ENCODE results near the gene NOTCH3. TPM values are rescaled to one million over a fixed set of nuclear protein-coding genes. Genes with fewer than 3 reads are reported as not detected.

The NOTCH3 gene
- total and polyA plus RNA-seq, 2 experiments from 2014 or later: 25.2 to 34.8 TPM

- WGBS (ENCODE audit: low lambda C conversion rate, missing lambda C conversion rate): 87% methylated on average over 6 of the region's 6 CpGs
- Histone ChIP-seq H3K4me3 (no peak overlapping the region), H3K27me3 (no peaks in the 10 kb centered on the region), H4K20me1 (ENCODE audit: insufficient read depth, poor library complexity, severe bottlenecking) (peaks cover 67% of the 10 kb centered on the region), H3K27ac (peak overlapping the region; percentile 80), H3K36me3 (replicated peaks; ENCODE audit: insufficient read depth, low read depth) (no peaks in the 10 kb centered on the region), H2AFZ (no peak overlapping the region), H3K4me1 (ENCODE audit: insufficient read depth) (peaks cover 49% of the 10 kb centered on the region), H3K79me2 (peaks cover 80% of the 10 kb centered on the region), H3K9me3 (ENCODE audit: low read depth) (no peaks in the 10 kb centered on the region), H3K9me2 (replicated peaks; ENCODE audit: insufficient read depth) (no peaks in the 10 kb centered on the region), H3K4me2 (no peak overlapping the region)
- TF ChIP-seq CTCF (IDR thresholded peaks at IDR 0.05; ENCODE audit: poor library complexity) (no peak), EZH2phosphoT487 (IDR thresholded peaks at IDR 0.05; ENCODE audit: low read depth, severe bottlenecking, unreplicated experiment) (no peak), EZH2 (IDR thresholded peaks at IDR 0.05; ENCODE audit: borderline replicate concordance) (no peak)
- DNase-seq (ENCODE audit: low spot score): no peak
Measured at GRCh38 chr19:15249528-15249874, 48.7 kb upstream of the NOTCH3 start.

GRCh38 chr19:15248648-15249527, 48.1 kb upstream of the NOTCH3 start:
- Histone ChIP-seq H2AFZ (no peak overlapping the region), H3K79me2 (peaks cover 77% of the 10 kb centered on the region), H3K9me3 (ENCODE audit: low read depth) (no peaks in the 10 kb centered on the region), H3K4me1 (ENCODE audit: insufficient read depth) (peaks cover 49% of the 10 kb centered on the region), H3K36me3 (replicated peaks; ENCODE audit: insufficient read depth, low read depth) (no peaks in the 10 kb centered on the region), H4K20me1 (ENCODE audit: insufficient read depth, poor library complexity, severe bottlenecking) (peaks cover 65% of the 10 kb centered on the region), H3K4me3 (no peak overlapping the region), H3K9me2 (replicated peaks; ENCODE audit: insufficient read depth) (no peaks in the 10 kb centered on the region), H3K27ac (peak overlapping the region; percentile 80), H3K27me3 (no peaks in the 10 kb centered on the region), H3K4me2 (no peak overlapping the region)
- TF ChIP-seq EZH2 (IDR thresholded peaks at IDR 0.05; ENCODE audit: borderline replicate concordance) (no peak), EZH2phosphoT487 (IDR thresholded peaks at IDR 0.05; ENCODE audit: low read depth, severe bottlenecking, unreplicated experiment) (no peak), CTCF (IDR thresholded peaks at IDR 0.05; ENCODE audit: poor library complexity) (no peak)
- WGBS (ENCODE audit: low lambda C conversion rate, missing lambda C conversion rate): 74% methylated on average over 19 of the region's 19 CpGs
- peak; percentile 69 for DNase-seq (ENCODE audit: low spot score)

- H3K9me2 ChIP-seq (replicated peaks; ENCODE audit: insufficient read depth): no peaks in the 10 kb centered on the region
- H2AFZ ChIP-seq: no peak overlapping the region
- no peaks in the 10 kb centered on the region for H3K36me3 ChIP-seq (replicated peaks; ENCODE audit: insufficient read depth, low read depth)
- no peak for TF ChIP-seq CTCF (IDR thresholded peaks at IDR 0.05; ENCODE audit: poor library complexity)
- no peak for TF ChIP-seq EZH2phosphoT487 (IDR thresholded peaks at IDR 0.05; ENCODE audit: low read depth, severe bottlenecking, unreplicated experiment)
- TF ChIP-seq EZH2 (IDR thresholded peaks at IDR 0.05; ENCODE audit: borderline replicate concordance): no peak
- no peak overlapping the region for H3K4me3 ChIP-seq
- H3K27me3 ChIP-seq: no peaks in the 10 kb centered on the region
- H4K20me1 ChIP-seq (ENCODE audit: insufficient read depth, poor library complexity, severe bottlenecking): peaks cover 61% of the 10 kb centered on the region
- H3K79me2 ChIP-seq: peaks cover 74% of the 10 kb centered on the region
- peaks cover 49% of the 10 kb centered on the region for H3K4me1 ChIP-seq (ENCODE audit: insufficient read depth)
- H3K4me2 ChIP-seq: peak overlapping the region; percentile 51
- 93% methylated on average over 5 of the region's 5 CpGs for WGBS (ENCODE audit: low lambda C conversion rate, missing lambda C conversion rate)
- peak overlapping the region; percentile 80 for H3K27ac ChIP-seq
- DNase-seq (ENCODE audit: low spot score): no peak
- H3K9me3 ChIP-seq (ENCODE audit: low read depth): no peaks in the 10 kb centered on the region
Measured at GRCh38 chr19:15248106-15248505, 47.3 kb upstream of the NOTCH3 start.
